H1 (cell line): Measurements from ENCODE around the gene PTTG1IP. TPM values are rescaled to one million over a fixed set of nuclear protein-coding genes. Genes with fewer than 3 reads are reported as not detected.

Experiments used
- E2F6 ChIP-seq: IDR thresholded peaks from 2 replicates; pipeline ENCODE4 v1.6.1; 2012; ENCODE audit warnings: inconsistent platforms
- polyA plus RNA-seq, 7 experiments: library from polyadenylated mRNA; depleted of rRNA in 3 of 7; stranded (reverse) in 5 of 7; unstranded in 2 of 7; fragments of >200 nt in 5 of 7; fragments of 200-250 nt in 2 of 7; gene quantifications; 1 replicate in 5 of 7; 2 replicates in 1 of 7; 4 replicates in 1 of 7; pipeline versions ENCODE4 v1.2.1 to v1.2.3, GENCODE V29; 2011 to 2013; ENCODE audit warnings: missing spikeins in 2 of 7, mixed read lengths in 2 of 7
- total RNA-seq: library from RNA; stranded (reverse); fragmentation: NEBNext Ultra II Directional; extraction: Animal tissue kit (Norgen Biotek cat#: 25700); gene quantifications from 2 replicates; pipeline ENCODE4 v1.2.1, GENCODE V29; 2021
- TF ChIP-seq, protein P1 (sequence below): fragments of 300-600 bp; sonication (generic); IDR thresholded peaks from 2 replicates; pipeline ENCODE4 v1.7.1; 2012; ENCODE audit warnings: low read length, moderate library complexity, mild to moderate bottlenecking, inconsistent platforms; ENCODE audit not compliant: insufficient replicate concordance
- TF ChIP-seq, protein P2 (sequence below): IDR thresholded peaks from 2 replicates; pipeline ENCODE4 v1.6.1; 2011; ENCODE audit warnings: low read depth, mild to moderate bottlenecking, low read length; ENCODE audit not compliant: insufficient read depth

Gene PTTG1IP
- total and polyA plus RNA-seq, 2 of the 8 experiments (the other 6 are each of a cell fraction or from before 2014, with no cell fraction given): 90.8 to 130 TPM

GRCh38 chr21:44869781-44870747 is 3.4 kb downstream of the PTTG1IP start (continued):
- TF ChIP-seq, protein P1, sequence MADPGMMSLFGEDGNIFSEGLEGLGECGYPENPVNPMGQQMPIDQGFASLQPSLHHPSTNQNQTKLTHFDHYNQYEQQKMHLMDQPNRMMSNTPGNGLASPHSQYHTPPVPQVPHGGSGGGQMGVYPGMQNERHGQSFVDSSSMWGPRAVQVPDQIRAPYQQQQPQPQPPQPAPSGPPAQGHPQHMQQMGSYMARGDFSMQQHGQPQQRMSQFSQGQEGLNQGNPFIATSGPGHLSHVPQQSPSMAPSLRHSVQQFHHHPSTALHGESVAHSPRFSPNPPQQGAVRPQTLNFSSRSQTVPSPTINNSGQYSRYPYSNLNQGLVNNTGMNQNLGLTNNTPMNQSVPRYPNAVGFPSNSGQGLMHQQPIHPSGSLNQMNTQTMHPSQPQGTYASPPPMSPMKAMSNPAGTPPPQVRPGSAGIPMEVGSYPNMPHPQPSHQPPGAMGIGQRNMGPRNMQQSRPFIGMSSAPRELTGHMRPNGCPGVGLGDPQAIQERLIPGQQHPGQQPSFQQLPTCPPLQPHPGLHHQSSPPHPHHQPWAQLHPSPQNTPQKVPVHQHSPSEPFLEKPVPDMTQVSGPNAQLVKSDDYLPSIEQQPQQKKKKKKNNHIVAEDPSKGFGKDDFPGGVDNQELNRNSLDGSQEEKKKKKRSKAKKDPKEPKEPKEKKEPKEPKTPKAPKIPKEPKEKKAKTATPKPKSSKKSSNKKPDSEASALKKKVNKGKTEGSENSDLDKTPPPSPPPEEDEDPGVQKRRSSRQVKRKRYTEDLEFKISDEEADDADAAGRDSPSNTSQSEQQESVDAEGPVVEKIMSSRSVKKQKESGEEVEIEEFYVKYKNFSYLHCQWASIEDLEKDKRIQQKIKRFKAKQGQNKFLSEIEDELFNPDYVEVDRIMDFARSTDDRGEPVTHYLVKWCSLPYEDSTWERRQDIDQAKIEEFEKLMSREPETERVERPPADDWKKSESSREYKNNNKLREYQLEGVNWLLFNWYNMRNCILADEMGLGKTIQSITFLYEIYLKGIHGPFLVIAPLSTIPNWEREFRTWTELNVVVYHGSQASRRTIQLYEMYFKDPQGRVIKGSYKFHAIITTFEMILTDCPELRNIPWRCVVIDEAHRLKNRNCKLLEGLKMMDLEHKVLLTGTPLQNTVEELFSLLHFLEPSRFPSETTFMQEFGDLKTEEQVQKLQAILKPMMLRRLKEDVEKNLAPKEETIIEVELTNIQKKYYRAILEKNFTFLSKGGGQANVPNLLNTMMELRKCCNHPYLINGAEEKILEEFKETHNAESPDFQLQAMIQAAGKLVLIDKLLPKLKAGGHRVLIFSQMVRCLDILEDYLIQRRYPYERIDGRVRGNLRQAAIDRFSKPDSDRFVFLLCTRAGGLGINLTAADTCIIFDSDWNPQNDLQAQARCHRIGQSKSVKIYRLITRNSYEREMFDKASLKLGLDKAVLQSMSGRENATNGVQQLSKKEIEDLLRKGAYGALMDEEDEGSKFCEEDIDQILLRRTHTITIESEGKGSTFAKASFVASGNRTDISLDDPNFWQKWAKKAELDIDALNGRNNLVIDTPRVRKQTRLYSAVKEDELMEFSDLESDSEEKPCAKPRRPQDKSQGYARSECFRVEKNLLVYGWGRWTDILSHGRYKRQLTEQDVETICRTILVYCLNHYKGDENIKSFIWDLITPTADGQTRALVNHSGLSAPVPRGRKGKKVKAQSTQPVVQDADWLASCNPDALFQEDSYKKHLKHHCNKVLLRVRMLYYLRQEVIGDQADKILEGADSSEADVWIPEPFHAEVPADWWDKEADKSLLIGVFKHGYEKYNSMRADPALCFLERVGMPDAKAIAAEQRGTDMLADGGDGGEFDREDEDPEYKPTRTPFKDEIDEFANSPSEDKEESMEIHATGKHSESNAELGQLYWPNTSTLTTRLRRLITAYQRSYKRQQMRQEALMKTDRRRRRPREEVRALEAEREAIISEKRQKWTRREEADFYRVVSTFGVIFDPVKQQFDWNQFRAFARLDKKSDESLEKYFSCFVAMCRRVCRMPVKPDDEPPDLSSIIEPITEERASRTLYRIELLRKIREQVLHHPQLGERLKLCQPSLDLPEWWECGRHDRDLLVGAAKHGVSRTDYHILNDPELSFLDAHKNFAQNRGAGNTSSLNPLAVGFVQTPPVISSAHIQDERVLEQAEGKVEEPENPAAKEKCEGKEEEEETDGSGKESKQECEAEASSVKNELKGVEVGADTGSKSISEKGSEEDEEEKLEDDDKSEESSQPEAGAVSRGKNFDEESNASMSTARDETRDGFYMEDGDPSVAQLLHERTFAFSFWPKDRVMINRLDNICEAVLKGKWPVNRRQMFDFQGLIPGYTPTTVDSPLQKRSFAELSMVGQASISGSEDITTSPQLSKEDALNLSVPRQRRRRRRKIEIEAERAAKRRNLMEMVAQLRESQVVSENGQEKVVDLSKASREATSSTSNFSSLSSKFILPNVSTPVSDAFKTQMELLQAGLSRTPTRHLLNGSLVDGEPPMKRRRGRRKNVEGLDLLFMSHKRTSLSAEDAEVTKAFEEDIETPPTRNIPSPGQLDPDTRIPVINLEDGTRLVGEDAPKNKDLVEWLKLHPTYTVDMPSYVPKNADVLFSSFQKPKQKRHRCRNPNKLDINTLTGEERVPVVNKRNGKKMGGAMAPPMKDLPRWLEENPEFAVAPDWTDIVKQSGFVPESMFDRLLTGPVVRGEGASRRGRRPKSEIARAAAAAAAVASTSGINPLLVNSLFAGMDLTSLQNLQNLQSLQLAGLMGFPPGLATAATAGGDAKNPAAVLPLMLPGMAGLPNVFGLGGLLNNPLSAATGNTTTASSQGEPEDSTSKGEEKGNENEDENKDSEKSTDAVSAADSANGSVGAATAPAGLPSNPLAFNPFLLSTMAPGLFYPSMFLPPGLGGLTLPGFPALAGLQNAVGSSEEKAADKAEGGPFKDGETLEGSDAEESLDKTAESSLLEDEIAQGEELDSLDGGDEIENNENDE: no peak
- TF ChIP-seq, protein P2, sequence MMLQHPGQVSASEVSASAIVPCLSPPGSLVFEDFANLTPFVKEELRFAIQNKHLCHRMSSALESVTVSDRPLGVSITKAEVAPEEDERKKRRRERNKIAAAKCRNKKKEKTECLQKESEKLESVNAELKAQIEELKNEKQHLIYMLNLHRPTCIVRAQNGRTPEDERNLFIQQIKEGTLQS: no peak
- TF ChIP-seq E2F6: no peak
